Dendritic cell treated with granulocyte-macrophage colony-stimulating factor and Interleukin-4, amounts not matched to agents 40 ng/mL and 50 ng/mL, for 4 days (primary cell): ENCODE measurements around the gene ALDH1L1.

Experiments used
- H3K27ac Mint-ChIP-seq: one replicate; pipeline ENCODE4 v1.8.0; 2022; ENCODE audit warnings: mild to moderate bottlenecking, mixed read lengths
- H3K27me3 Mint-ChIP-seq: one replicate; pipeline ENCODE4 v1.8.0; 2022; ENCODE audit warnings: mild to moderate bottlenecking, mixed read lengths
- H3K36me3 Mint-ChIP-seq: one replicate; pipeline ENCODE4 v1.8.0; 2022; ENCODE audit warnings: low read depth, mixed read lengths
- H3K4me1 Mint-ChIP-seq: one replicate; pipeline ENCODE4 v1.8.0; 2022; ENCODE audit warnings: low read depth, mixed read lengths
- H3K4me3 Mint-ChIP-seq: one replicate; pipeline ENCODE4 v1.8.0; 2022; ENCODE audit warnings: mild to moderate bottlenecking, moderate library complexity, mixed read lengths
- H3K9me3 Mint-ChIP-seq: one replicate; pipeline ENCODE4 v1.8.0; 2022; ENCODE audit warnings: mixed read lengths
- intact Hi-C: fragments of 100-400 bp; cut with micrococcal nuclease; formaldehyde crosslinking; loops from one replicate; pipeline ENCODE4 v1.15.0; 2022

The ALDH1L1 gene

GRCh38 chr3:126155280-126155640, 25.1 kb downstream of the ALDH1L1 start:
- Mint-ChIP-seq H3K27ac (no peak overlapping the region), H3K9me3 (no peaks in the 10 kb centered on the region), H3K4me1 (no peaks in the 10 kb centered on the region), H3K4me3 (no peak overlapping the region), H3K36me3 (no peaks in the 10 kb centered on the region), H3K27me3 (no peaks in the 10 kb centered on the region)
- intact Hi-C loops: no loop called here

GRCh38 chr3:126154391-126155279, 25.8 kb downstream of the ALDH1L1 start:
- H3K27me3 Mint-ChIP-seq: no peaks in the 10 kb centered on the region
- H3K4me1 Mint-ChIP-seq: no peaks in the 10 kb centered on the region
- no peak overlapping the region for H3K27ac Mint-ChIP-seq
- H3K9me3 Mint-ChIP-seq: no peaks in the 10 kb centered on the region
- no peak overlapping the region for H3K4me3 Mint-ChIP-seq
- no peaks in the 10 kb centered on the region for H3K36me3 Mint-ChIP-seq
- intact Hi-C loops: no loop called here

GRCh38 chr3:126153695-126154360, 26.6 kb downstream of the ALDH1L1 start:
- Mint-ChIP-seq H3K36me3 (no peaks in the 10 kb centered on the region), H3K9me3 (no peaks in the 10 kb centered on the region), H3K4me1 (no peaks in the 10 kb centered on the region), H3K4me3 (no peak overlapping the region), H3K27me3 (no peaks in the 10 kb centered on the region), H3K27ac (no peak overlapping the region)
- intact Hi-C loops: no loop called here

- Mint-ChIP-seq H3K27me3 (no peaks in the 10 kb centered on the region), H3K27ac (no peak overlapping the region), H3K4me3 (no peak overlapping the region), H3K36me3 (no peaks in the 10 kb centered on the region), H3K9me3 (no peaks in the 10 kb centered on the region), H3K4me1 (no peaks in the 10 kb centered on the region)
- intact Hi-C loops: no loop called here
These were observed 27.3 kb downstream of the ALDH1L1 start for GRCh38 chr3:126152901-126153694.

GRCh38 chr3:126152458-126152857, 27.9 kb downstream of the ALDH1L1 start:
- Mint-ChIP-seq H3K36me3 (no peaks in the 10 kb centered on the region), H3K27me3 (no peaks in the 10 kb centered on the region), H3K9me3 (no peaks in the 10 kb centered on the region), H3K4me1 (no peaks in the 10 kb centered on the region), H3K27ac (no peak overlapping the region), H3K4me3 (no peak overlapping the region)
- intact Hi-C loops: no loop called here

- Mint-ChIP-seq H3K9me3 (no peaks in the 10 kb centered on the region), H3K4me3 (no peak overlapping the region), H3K36me3 (no peaks in the 10 kb centered on the region), H3K27ac (no peak overlapping the region), H3K4me1 (no peaks in the 10 kb centered on the region), H3K27me3 (no peaks in the 10 kb centered on the region)
- intact Hi-C loops: no loop called here
These were observed 28.7 kb downstream of the ALDH1L1 start for GRCh38 chr3:126151562-126152302.

- intact Hi-C loops: no loop called here
- Mint-ChIP-seq H3K27ac (no peak overlapping the region), H3K4me1 (no peaks in the 10 kb centered on the region), H3K36me3 (no peaks in the 10 kb centered on the region), H3K27me3 (no peaks in the 10 kb centered on the region), H3K9me3 (no peaks in the 10 kb centered on the region), H3K4me3 (no peak overlapping the region)
These were observed 30.3 kb downstream of the ALDH1L1 start for GRCh38 chr3:126149960-126150515.

- Mint-ChIP-seq H3K4me3 (no peak overlapping the region), H3K36me3 (no peaks in the 10 kb centered on the region)
- intact Hi-C loops: no loop called here
These were observed 31.0 kb downstream of the ALDH1L1 start for GRCh38 chr3:126149256-126149902.

GRCh38 chr3:126147932-126148683, 32.3 kb downstream of the ALDH1L1 start:
- Mint-ChIP-seq H3K27me3 (peaks cover 8% of the 10 kb centered on the region), H3K4me1 (no peaks in the 10 kb centered on the region), H3K4me3 (no peak overlapping the region), H3K9me3 (no peaks in the 10 kb centered on the region), H3K36me3 (no peaks in the 10 kb centered on the region), H3K27ac (no peak overlapping the region)
- intact Hi-C loops: no loop called here

More at GRCh38 chr3:126149256-126149902, 31.0 kb downstream of the ALDH1L1 start:
- Mint-ChIP-seq H3K27me3 (peaks cover 4% of the 10 kb centered on the region), H3K4me1 (no peaks in the 10 kb centered on the region), H3K9me3 (no peaks in the 10 kb centered on the region), H3K27ac (no peak overlapping the region)

- no peaks in the 10 kb centered on the region for H3K4me1 Mint-ChIP-seq
- peaks cover 8% of the 10 kb centered on the region for H3K27me3 Mint-ChIP-seq
- no peaks in the 10 kb centered on the region for H3K9me3 Mint-ChIP-seq
- H3K36me3 Mint-ChIP-seq: no peaks in the 10 kb centered on the region
- H3K4me3 Mint-ChIP-seq: no peak overlapping the region
- no peak overlapping the region for H3K27ac Mint-ChIP-seq
- intact Hi-C loops: no loop called here
These were observed 33.0 kb downstream of the ALDH1L1 start for GRCh38 chr3:126147147-126147931.

GRCh38 chr3:126146525-126147146, 33.8 kb downstream of the ALDH1L1 start:
- no peak overlapping the region for H3K27ac Mint-ChIP-seq
- no peak overlapping the region for H3K4me3 Mint-ChIP-seq
- no peaks in the 10 kb centered on the region for H3K36me3 Mint-ChIP-seq
- H3K4me1 Mint-ChIP-seq: no peaks in the 10 kb centered on the region
- peaks cover 13% of the 10 kb centered on the region for H3K27me3 Mint-ChIP-seq
- intact Hi-C loops: no loop called here
- H3K9me3 Mint-ChIP-seq: no peaks in the 10 kb centered on the region
